HG03439 (cell line): ENCODE measurements around the gene LSM14A.
"Not testable (repeated sequence)": the region's sequence is repeated elsewhere in the genome, so short reads cannot be mapped to it uniquely, and the experiment has no call there.

Source experiments
- ATAC-seq: cut with Tn5 transposase; IDR thresholded peaks from one replicate; pipeline ENCODE4 v1.9.1; 2021; ENCODE audit warnings: mild to moderate bottlenecking, moderate library complexity; ENCODE audit not compliant: unreplicated experiment

The LSM14A gene

DNA sequence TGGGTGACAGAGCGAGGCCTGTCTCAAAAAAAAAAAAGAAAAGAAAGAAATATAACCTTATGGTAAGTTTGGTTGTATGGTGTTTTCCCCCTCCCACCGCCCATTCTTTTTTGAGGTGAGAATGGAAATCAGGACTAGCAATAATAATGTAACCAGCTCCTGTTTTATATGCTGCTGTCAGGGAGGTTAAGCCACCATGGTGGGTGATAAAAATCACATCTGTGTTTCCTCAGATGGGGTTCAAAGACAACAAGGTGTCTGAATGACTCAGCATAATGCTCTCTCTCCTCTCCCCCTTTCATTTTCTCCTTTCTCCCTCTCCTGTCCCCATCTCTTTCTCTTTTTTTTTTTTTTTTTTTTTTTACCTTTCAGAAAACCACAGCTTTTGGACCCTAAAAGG is 53.7 kb downstream of the LSM14A start:
- ATAC-seq = no peak

- ATAC-seq = no peak
Observed at GRCh38 chr19:34228347-34228746, 56.0 kb downstream of the LSM14A start.

DNA sequence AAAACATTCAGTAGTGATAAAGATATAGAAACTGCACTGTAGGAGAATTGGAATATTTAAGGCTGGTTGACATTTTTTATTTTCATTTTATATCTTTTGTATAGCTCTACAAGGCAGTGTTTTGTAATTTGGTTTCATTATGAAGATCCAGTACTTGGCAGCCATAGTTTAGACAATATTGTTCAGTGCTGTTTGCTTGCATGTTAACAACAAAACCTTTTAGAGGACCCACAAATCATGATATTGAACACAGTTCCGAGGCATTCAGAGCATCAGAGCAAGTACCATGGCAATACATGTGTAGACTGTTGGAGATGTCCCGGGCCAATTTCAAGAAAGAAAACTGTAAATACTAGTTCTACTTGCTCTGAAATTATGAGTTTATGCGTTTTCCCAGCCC is 56.5 kb downstream of the LSM14A start:
- ATAC-seq = no peak

GRCh38 chr19:34229721-34230120 is 57.4 kb downstream of the LSM14A start:
- ATAC-seq = no peak

DNA sequence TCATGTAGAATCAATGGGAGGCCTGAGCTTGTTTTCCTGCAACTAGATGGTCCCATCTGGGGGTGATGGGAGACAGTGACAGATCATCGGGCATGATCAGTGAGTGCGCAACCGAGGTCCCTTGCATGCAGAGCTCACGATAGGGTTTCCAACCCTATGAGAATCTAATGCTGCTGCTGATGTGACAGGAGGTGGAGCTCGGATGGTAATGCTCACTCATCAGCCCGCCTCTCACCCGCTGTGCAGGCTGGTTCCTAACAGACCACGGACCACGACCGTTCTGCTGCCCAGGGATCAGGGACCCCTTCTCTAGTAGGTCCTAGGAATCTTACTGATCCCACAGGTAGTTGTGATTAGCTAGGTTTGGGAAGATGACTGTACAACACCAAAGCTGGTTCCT is 58.5 kb downstream of the LSM14A start:
- no peak for ATAC-seq

DNA sequence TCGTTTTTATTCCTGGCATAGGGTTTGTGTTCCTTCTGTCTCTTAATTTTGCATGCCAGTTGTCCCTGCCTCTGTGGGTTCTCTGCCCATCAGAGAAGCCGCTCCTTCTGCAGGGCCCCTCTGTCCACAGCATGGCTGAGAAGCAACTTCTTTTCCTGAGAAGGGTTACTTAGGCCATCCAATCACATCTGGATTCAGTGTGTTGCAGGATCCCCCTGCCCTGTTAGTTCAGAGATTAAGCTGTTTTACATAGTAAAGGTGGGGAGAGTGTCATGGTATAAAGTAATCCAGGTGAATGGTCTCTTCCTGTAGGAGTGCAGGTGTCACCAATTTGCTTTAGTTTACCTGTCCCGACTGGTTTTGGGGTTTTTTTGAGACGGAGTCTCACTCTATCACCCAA is 59.1 kb downstream of the LSM14A start:
- no peak for ATAC-seq

GRCh38 chr19:34232566-34233481 is 60.5 kb downstream of the LSM14A start:
- ATAC-seq = no peak

GRCh38 chr19:34235425-34235940 is 63.2 kb downstream of the LSM14A start:
- ATAC-seq = no peak

GRCh38 chr19:34236035-34236987 is 64.0 kb downstream of the LSM14A start:
- ATAC-seq = no peak

- no peak for ATAC-seq
Observed at GRCh38 chr19:34237283-34237682, 65.0 kb downstream of the LSM14A start.

DNA sequence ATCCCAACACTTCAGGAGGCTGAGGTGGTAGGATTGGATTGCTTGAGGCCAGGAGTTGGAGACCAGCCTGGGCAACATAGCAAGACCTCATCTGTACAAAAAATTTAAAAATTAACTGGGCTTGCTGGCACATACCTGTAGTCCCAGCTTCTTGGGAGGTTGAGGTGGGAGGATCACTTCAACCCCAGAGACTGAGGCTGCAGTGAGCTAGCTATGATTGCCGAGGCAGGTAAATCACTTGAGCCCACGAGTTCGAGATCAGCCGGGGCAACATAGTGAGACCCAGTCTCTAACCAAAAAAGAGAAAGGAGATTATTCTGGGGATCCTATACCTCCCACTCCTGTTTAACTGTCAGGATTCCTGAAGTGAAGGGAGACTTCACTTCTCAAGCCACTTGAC is 65.6 kb downstream of the LSM14A start:
- ATAC-seq = no peak

- no peak for ATAC-seq
Observed at GRCh38 chr19:34241513-34242337, 69.4 kb downstream of the LSM14A start.

DNA sequence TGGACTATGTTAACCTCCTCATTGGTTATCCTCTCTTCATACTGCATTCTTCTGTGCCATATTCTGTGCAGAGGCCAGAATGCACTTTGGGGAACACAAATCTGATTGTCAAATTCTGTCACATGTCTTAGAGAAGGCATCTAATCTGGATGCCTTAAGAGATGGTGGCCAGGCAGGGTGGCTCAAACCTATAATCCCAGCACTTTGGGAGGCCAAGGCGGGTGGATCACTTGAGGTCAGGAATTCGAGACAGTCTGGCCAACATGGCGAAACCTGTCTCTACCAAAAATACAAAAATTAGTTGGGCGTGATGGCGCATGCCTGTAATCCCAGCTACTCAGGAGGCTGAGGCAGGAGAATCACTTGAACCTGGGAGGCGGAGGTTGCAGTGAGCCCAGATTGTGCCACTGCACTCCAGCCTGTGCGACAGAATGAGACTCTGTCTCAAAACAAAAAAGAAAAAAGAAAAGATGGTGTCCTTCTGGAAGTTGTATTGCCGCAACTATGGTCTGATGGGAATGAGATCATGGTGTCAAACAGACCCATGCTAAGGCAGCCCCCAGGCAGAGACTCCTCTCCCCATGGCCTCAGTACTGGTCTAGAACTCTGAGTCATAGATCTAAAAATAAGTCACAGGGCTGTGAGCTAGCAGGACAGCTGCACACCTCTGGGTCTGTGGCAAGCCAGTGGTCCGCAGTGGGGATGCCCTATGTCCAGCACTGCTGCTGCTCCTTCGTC is 71.0 kb downstream of the LSM14A start:
- ATAC-seq = peak; percentile 54

DNA sequence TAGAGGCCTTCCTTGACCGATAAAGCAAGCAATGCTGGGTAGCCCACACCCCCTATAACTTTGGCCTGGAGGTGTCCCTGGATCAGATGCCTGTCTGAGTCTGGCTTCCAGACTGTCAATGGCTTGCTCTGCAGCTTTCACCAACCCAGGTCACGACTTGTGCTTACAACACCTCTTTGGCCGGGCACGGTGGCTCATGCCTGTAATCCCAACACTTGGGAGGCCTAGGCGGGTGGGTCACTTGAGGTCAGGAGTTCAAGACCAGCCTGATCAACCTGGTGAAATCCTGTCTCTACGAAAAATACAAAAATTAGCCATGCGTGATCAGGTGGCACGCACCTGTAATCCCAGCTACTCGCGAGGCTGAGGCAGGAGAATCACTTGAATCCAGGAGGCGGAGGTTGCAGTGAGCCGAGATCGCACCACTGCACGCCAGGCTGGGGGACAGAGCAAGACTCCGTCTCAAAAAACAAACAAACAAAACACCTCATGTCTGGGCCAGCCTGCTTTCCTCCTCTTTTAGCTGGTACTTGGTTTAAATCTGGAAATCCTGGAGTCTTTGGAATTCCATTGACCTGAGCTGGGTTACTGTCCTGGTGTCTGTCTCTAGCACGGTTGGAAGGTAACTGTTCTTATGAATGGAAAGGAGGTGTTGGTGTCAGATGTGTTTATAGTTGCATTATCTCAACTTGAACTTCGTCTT is 71.7 kb downstream of the LSM14A start:
- ATAC-seq = no peak

GRCh38 chr19:34244611-34245299 is 72.5 kb downstream of the LSM14A start:
- ATAC-seq = no peak

- ATAC-seq = no peak
Observed at GRCh38 chr19:34246340-34246739, 74.0 kb downstream of the LSM14A start.

GRCh38 chr19:34248941-34249340 is 76.6 kb downstream of the LSM14A start:
- ATAC-seq = no peak

GRCh38 chr19:34253167-34253566 is 80.9 kb downstream of the LSM14A start:
- not testable (repeated sequence) for ATAC-seq

DNA sequence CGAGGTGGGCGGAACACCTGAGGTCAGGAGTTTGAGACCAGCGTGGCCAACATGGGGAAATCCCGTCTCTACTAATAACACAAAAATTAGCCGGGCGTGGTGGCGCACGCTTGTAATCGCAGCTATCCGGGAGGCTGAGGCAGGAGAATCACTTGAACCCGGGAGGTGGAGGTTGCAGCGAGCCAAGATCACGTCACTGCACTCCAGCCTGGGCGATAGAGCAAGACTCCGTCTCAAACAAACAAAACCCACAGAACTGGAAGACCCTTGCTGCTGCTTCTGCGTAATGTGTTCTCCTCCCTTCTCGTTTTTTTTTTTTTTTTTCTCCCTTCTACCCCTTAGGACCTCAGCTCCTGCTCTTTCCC is 81.4 kb downstream of the LSM14A start:
- ATAC-seq = not testable (repeated sequence)
